GM12878 (cell line): ENCODE results near the gene B4GALNT2.
A peak's percentile ranks its signal among the peaks of the same experiment; 100 is the strongest.

Experiments
- EGR1 ChIP-seq, 2 experiments: IDR thresholded peaks; 1 replicate in 1 of 2; 2 replicates in 1 of 2; pipeline ENCODE4 v1.6.1; 2011 to 2012; ENCODE audit warnings: low read depth in 2 of 2, low read length in 2 of 2, borderline replicate concordance in 1 of 2, mild to moderate bottlenecking in 1 of 2, moderate library complexity in 1 of 2
- ETV6 ChIP-seq, 2 experiments: fragments of 450-650 bp in 1 of 2; IDR thresholded peaks in 1 of 2; conservative IDR thresholded peaks in 1 of 2; 2 replicates each; pipeline ENCODE4 v1.6.1; 2014; ENCODE audit warnings: antibody characterized with exemption in 1 of 2, borderline replicate concordance in 1 of 2, low read depth in 1 of 2, mild to moderate bottlenecking in 1 of 2, moderate library complexity in 1 of 2
- EZH2 ChIP-seq: IDR thresholded peaks from 2 replicates; pipeline ENCODE4 v1.6.1; 2012; ENCODE audit warnings: low read depth, mild to moderate bottlenecking, control low read depth, inconsistent platforms, low read length, borderline replicate concordance; ENCODE audit not compliant: control insufficient read depth
- HDAC6 ChIP-seq: fragments of 200-600 bp; sonication (generic); IDR thresholded peaks from one replicate; pipeline ENCODE4 v1.8.0; 2017; ENCODE audit warnings: antibody characterized with exemption; ENCODE audit not compliant: unreplicated experiment
- JUND ChIP-seq: IDR thresholded peaks from 2 replicates; pipeline ENCODE4 v1.6.1; 2012; ENCODE audit warnings: low read depth, mild to moderate bottlenecking, low read length, improper control_type of control experiment, moderate library complexity
- SP1 ChIP-seq: IDR thresholded peaks from one replicate; pipeline ENCODE4 v1.6.1; 2011; ENCODE audit warnings: low read depth, low read length
- TF ChIP-seq, protein P1 (sequence below): IDR thresholded peaks from 2 replicates; pipeline ENCODE4 v1.6.1; 2011; ENCODE audit warnings: borderline replicate concordance, low read depth, mild to moderate bottlenecking, moderate library complexity, mixed read lengths, low read length; ENCODE audit not compliant: insufficient read depth; ENCODE audit errors: extremely low read length

DNA sequence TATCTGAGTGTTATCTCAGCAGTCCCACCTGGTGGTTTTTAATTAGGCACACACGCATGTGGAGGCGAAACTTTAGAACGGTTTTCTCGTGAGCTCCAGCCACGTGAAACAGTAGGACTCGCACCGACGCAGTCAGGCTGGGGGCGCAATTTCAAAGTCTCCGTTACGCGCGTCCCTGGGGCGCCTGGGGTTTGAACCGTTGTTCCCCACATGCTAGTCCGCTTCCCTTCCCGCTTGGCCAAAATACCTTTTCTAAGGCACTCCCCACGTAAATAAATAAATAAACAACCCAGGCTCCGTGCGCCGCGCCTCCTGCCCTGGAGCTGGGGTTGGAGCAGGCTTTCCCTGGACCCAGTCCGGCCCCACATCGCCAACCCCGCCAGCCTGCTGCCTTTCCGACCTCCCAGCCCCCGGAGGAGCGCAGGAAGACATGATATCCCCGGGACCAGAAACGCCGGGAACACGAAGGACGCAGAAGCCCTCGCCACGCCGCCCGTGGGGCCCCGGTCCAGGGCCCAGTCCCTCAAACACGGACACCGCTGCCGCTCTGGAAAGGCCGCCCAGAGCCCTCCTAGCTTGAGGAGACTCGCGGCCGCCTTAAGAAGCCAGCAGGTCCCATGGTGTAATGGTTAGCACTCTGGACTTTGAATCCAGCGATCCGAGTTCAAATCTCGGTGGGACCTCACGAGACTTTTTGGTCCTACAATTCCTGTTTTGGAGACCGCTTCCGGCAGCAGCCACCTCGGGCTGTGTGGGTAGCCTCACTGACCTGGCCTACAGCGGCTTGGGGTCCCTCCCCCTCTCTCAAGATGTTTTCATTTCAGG, 59.6 kb downstream of the B4GALNT2 start:
- TF ChIP-seq ETV6 (conservative IDR thresholded peaks at IDR 0.05 in 1 of 2, IDR thresholded peaks at IDR 0.05 in 1 of 2; ENCODE audit: borderline replicate concordance in 1 of 2, low read depth in 1 of 2): peak in 1 of 2 experiments; percentile 55; a peak in 1 of 4 replicates
- TF ChIP-seq SP1: peak; percentile 2
- no peak for TF ChIP-seq EZH2
- TF ChIP-seq, protein P1, sequence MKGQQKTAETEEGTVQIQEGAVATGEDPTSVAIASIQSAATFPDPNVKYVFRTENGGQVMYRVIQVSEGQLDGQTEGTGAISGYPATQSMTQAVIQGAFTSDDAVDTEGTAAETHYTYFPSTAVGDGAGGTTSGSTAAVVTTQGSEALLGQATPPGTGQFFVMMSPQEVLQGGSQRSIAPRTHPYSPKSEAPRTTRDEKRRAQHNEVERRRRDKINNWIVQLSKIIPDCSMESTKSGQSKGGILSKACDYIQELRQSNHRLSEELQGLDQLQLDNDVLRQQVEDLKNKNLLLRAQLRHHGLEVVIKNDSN: no peak
- TF ChIP-seq EGR1 (IDR thresholded peaks at IDR 0.05; ENCODE audit: borderline replicate concordance in 1 of 2, low read depth in 2 of 2, low read length in 2 of 2): 0 out of 3 replicates have a peak, but pooled peaks of 1 of the 2 experiments have one; percentile 7
- TF ChIP-seq HDAC6: no peak
- TF ChIP-seq JUND: no peak
